ENCODE results near the gene GID8.
A peak's percentile ranks its signal among the peaks of the same experiment; 100 is the strongest.

The GID8 gene

DNA sequence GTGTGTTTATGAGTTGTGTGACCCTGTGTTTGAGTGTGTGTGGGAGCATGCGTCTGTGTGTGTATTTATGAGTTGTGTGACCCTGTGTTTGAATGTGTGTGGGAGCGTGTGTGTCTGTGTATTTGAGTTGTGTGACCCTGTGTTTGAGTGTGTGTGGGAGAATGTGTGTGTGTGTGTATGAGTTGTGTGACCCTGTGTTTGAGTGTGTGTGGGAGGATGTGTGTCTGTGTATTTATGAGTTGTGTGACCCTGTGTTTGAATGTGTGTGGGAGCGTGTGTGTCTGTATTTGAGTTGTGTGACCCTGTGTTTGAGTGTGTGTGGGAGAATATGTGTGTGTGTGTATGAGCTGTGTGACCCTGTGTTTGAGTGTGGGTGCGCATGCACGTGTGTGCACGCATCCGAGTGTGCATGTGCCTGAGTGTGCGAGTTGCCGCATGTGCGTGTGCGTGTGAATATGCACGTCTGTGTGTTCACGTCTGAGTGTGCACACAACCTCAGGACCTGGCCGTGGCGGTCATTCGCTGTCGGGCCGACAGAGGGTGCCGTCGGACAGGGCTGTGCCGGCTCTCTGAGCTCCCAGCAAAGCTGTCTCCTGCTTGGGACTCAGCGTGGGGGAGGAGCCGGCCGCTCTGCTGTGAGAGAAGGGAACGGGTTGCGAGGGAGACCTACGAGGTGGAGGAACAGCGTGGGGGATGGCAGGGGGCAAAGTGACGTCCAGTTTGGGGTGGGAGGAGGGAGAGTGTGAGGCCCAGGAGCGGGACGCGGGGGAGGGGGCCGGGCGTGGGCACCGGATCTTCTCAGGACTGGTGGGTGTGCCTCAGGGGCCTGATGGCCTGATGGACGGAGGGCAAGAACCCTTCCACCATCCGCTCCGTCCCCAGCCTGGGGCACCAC lies 34.2 kb downstream of the GID8 start:
- Mint-ChIP-seq H3K9me3 (no peaks in the 10 kb centered on the region), H3K27ac (no peak overlapping the region), H3K27me3 (peaks cover 59% of the 10 kb centered on the region), H3K4me1 (peaks cover 26% of the 10 kb centered on the region), H3K4me3 (peak overlapping the region; percentile 58 to 75)
- DNase-seq (peak; percentile 84 to 87), ATAC-seq (peak; percentile 91)

DNA sequence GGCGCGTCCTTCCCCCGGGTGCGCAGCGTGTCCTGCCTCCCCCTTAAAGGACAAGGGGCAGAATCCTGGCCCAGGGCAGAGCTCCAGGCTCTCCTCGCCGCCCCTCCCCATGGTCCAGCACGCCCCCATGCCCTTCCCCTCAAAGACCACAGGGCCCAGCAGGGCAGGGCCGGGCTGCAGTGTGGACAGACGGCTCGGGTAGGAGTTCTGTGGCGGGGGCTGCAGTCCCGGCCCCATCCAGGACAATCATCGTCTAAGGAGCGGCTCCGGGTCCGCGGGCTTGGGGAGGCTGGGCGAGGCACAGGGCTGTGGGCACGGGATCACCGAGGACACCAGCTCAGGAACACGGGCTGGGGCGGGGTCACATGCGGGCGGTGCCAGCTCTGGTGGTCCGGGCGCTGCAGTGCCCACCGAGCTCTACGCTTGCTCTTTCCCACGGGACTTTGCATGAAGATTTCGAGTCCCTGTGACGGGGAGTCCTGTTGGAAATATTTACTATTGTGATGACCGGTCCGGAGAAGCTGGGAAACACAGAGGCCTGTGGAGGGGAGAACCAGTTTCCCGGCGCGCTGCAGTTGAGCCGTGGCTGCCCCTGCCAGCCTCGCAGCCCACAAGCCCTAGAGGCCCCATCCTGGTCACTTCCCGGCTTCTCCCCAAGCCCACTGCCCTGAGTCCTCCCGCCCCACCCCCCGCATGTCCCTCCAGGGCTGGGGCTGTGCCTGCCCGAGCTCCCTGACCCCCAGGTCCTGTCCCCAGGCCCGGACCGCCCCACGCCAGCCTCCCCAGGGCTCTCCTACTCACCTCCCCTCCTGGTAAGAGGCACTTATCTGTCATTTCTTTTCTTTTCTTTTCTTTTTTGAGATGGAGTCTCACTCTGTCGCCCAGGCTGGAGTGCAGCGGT lies 35.1 kb downstream of the GID8 start:
- no peak overlapping the region for H3K27ac Mint-ChIP-seq
- no peaks in the 10 kb centered on the region for H3K9me3 Mint-ChIP-seq
- H3K4me1 Mint-ChIP-seq: peaks cover 35% of the 10 kb centered on the region
- ATAC-seq (no peak), DNase-seq (no peak)
- peak overlapping the region; percentile 58 to 75 for H3K4me3 Mint-ChIP-seq
- peaks cover 68% of the 10 kb centered on the region for H3K27me3 Mint-ChIP-seq

GRCh38 chr20:62975251-62975760 lies 37.4 kb downstream of the GID8 start:
- peaks cover 52% of the 10 kb centered on the region for H3K4me1 Mint-ChIP-seq
- no peak for ATAC-seq

DNA sequence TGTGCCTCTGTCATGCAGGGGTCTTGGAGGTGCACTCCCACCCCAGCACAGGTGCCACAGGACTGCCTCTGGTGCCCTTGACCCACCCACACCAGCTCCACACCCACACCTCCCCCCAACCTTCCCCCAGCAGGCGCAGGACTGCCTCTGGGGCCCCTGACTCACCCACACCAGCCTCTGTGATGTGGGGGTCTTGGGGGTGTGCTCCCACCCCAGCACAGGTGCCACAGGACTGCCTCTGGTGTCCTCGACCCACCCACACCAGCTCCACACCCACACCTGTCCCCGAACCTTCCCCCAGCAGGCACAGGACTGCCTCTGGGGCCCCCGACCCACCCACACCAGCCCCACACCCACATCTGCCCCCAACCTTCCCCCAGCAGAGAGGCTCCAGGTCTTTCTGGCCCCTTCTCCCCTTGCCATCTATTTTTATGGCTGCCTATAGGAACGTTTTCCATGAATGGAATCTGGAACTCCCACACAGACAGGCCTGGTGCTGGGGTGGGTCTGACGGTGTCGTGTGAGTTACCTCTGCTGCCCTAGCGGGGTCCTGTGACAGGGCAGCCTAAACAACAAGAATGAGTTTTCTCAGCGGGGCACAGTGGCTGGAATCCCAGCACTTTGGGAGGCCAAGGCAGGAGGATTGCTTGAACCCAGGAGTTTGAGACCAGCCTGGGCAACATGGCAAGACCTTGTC lies 38.0 kb downstream of the GID8 start:
- Mint-ChIP-seq H3K4me1 (peaks cover 58% of the 10 kb centered on the region), H3K27ac (no peak overlapping the region), H3K9me3 (no peaks in the 10 kb centered on the region), H3K4me3 (no peak overlapping the region), H3K27me3 (peaks cover 96% of the 10 kb centered on the region)
- ATAC-seq (no peak), DNase-seq (no peak)

More at GRCh38 chr20:62975251-62975760, 37.4 kb downstream of the GID8 start:
- H3K9me3 Mint-ChIP-seq: no peaks in the 10 kb centered on the region
- DNase-seq: no peak
- no peak overlapping the region for H3K4me3 Mint-ChIP-seq
- no peak overlapping the region for H3K27ac Mint-ChIP-seq
- peaks cover 90% of the 10 kb centered on the region for H3K27me3 Mint-ChIP-seq

DNA sequence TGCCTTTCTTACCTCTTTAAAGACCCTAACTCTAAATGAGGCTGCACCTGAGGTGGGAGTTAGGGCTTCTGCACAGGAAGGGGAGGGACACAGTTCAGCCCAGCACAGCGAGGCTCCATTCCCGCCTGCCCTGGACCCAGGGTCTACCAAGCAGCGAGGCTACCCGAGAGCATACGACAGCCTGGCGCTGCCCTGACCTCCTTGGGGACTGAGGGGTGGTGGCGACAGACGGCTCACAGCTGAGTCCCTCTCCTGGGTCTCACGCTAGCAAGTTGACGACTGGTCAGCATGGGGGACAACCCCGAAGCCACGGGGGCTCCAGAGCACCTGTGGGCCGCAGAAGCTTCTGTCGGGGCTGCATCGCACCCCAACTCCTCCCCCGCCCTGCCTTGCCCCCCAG lies 38.9 kb downstream of the GID8 start:
- H3K27ac Mint-ChIP-seq: no peak overlapping the region
- ATAC-seq: no peak
- no peak for DNase-seq
- H3K27me3 Mint-ChIP-seq: peaks cover 96% of the 10 kb centered on the region
- H3K4me1 Mint-ChIP-seq: peaks cover 60% of the 10 kb centered on the region
- H3K9me3 Mint-ChIP-seq: no peaks in the 10 kb centered on the region
- H3K4me3 Mint-ChIP-seq: no peak overlapping the region

DNA sequence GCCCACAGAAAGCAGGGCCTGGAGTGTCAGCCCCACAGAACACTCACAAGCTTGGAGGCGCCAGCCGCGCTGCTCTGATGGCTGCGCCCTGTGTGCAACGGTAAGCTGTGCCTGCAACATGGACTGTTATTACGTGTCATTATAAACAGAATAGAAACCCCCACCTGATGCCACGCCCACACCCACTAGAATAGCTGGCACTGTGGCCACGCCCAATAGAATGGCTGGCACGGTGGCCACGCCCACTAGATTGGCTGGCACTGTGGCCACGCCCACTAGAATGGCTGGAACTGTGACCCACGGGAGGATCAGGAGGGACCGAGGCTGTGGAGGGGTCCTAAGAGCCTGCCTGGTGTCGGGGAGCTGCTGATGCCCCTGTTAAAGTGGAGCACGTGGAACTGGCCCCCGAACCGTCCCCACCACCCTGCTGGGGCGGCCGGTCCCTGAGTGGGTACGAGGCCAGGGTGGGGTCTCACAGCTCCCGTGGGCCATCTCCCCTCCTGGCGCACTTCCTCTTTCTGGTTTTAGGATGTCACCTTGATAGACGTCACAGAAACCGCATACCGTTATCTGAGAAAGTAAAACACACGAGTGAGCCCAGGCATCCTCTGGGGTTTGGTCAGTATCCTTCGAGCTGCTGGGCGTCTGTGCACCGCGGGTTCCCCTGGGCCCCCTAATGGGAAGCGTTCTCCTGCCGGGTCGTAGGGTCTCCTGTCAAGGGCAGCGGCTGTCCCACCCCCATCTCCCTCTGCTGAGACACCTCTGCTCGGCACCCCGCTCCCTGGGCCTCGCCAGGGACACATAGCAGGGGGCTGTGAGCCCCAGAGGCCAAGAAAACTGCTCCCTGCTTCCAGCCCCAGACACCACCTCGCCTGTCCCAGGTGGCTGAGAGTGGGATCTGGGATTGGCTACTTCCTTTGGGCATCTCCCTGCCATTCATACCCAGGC lies 39.9 kb downstream of the GID8 start:
- Mint-ChIP-seq H3K4me3 (peak overlapping the region; percentile 70 to 78), H3K4me1 (peaks cover 59% of the 10 kb centered on the region), H3K27ac (peak overlapping the region in 1 of 2 donors; percentile 25), H3K27me3 (peaks cover 94% of the 10 kb centered on the region), H3K9me3 (no peaks in the 10 kb centered on the region)
- DNase-seq: peak; percentile 66 to 85
- ATAC-seq: peak; percentile 87

DNA sequence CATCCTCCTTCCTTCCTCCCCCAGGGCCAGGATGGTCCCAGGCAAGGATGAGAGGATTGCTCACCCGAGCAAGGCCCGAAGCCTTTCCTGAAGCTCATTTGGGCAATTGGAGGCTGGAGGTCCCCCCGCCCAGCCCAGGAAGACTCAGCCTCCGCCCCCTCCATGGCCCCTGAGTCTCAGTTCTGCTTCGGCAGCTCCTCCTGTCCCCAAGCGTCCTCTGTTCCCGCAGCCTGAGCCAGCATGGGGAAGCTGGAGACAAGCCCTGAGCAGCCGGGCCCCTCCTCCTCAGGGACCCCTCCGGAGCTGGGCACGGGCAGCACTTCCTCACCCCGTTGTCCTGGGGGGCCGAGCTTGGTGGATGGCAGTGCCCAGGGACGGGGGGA lies 40.6 kb downstream of the GID8 start:
- peaks cover 52% of the 10 kb centered on the region for H3K4me1 Mint-ChIP-seq
- H3K9me3 Mint-ChIP-seq: no peaks in the 10 kb centered on the region
- no peak for ATAC-seq
- peak overlapping the region; percentile 70 to 78 for H3K4me3 Mint-ChIP-seq
- peak overlapping the region in 1 of 2 donors; percentile 25 for H3K27ac Mint-ChIP-seq
- no peak for DNase-seq
- H3K27me3 Mint-ChIP-seq: peaks cover 94% of the 10 kb centered on the region

DNA sequence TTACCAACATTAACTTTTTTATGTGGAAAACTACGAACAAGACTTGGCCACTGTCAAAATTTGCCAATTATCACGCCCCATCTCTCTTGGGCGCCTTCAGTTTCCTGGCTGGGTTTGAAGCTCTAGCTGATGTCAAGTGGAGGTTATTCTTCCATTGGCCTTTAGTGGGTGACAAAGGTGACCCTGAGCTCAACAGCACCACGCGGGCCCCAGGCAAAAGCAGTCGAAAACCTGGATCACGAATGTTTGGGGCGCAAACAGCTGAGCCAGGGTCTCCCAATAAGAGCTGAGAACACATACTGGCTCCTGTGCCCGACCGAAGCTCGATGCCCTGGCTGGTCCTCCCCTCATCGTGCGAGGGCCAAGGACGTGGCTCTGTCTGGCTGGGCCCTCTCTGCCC lies 41.4 kb downstream of the GID8 start:
- H3K27me3 Mint-ChIP-seq: peaks cover 94% of the 10 kb centered on the region
- DNase-seq (no peak), ATAC-seq (no peak)
- no peaks in the 10 kb centered on the region for H3K9me3 Mint-ChIP-seq
- no peak overlapping the region for H3K4me3 Mint-ChIP-seq
- H3K4me1 Mint-ChIP-seq: peaks cover 51% of the 10 kb centered on the region
- H3K27ac Mint-ChIP-seq: no peak overlapping the region

DNA sequence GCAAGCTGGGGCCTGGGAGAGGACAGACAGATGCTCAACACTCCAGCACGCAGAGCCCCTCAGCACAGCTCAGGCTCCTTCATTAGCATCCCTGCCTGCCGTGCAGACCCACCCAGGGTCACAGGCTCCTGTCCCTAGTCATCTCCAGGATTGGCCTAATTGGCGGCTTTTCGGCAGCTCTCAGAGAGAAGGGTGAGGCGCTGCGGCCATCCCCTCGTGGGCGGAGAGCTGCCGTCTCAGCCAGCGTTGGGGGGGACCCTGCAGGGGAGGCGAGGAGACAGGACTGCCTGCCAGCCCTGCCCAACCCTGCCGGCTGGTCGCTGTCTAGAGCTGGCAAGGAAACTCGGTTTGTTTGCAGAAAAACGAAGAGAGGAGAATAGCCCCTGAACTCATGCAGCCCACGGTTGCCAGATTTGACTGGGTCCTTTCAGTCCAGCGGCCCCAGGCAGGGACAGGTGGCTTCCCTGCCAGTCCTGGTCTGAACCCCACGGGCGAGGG lies 42.0 kb downstream of the GID8 start:
- Mint-ChIP-seq H3K9me3 (no peaks in the 10 kb centered on the region), H3K4me3 (peak overlapping the region in 1 of 2 donors; percentile 26), H3K4me1 (peaks cover 51% of the 10 kb centered on the region), H3K27ac (no peak overlapping the region), H3K27me3 (peaks cover 94% of the 10 kb centered on the region)
- no peak for ATAC-seq
- DNase-seq: no peak

GRCh38 chr20:62980380-62980960 lies 42.5 kb downstream of the GID8 start:
- peak overlapping the region in 1 of 2 donors; percentile 4 for H3K4me3 Mint-ChIP-seq
- DNase-seq (no peak), ATAC-seq (no peak)
- H3K27ac Mint-ChIP-seq: no peak overlapping the region
- peaks cover 93% of the 10 kb centered on the region for H3K27me3 Mint-ChIP-seq
- H3K9me3 Mint-ChIP-seq: no peaks in the 10 kb centered on the region
- H3K4me1 Mint-ChIP-seq: peaks cover 51% of the 10 kb centered on the region

GRCh38 chr20:62980970-62981369 lies 43.0 kb downstream of the GID8 start:
- H3K27ac Mint-ChIP-seq: no peak overlapping the region
- peak overlapping the region in 1 of 2 donors; percentile 39 for H3K4me3 Mint-ChIP-seq
- H3K9me3 Mint-ChIP-seq: no peaks in the 10 kb centered on the region
- ATAC-seq: peak; percentile 1
- H3K4me1 Mint-ChIP-seq: peaks cover 51% of the 10 kb centered on the region
- peaks cover 89% of the 10 kb centered on the region for H3K27me3 Mint-ChIP-seq
- DNase-seq: no peak

DNA sequence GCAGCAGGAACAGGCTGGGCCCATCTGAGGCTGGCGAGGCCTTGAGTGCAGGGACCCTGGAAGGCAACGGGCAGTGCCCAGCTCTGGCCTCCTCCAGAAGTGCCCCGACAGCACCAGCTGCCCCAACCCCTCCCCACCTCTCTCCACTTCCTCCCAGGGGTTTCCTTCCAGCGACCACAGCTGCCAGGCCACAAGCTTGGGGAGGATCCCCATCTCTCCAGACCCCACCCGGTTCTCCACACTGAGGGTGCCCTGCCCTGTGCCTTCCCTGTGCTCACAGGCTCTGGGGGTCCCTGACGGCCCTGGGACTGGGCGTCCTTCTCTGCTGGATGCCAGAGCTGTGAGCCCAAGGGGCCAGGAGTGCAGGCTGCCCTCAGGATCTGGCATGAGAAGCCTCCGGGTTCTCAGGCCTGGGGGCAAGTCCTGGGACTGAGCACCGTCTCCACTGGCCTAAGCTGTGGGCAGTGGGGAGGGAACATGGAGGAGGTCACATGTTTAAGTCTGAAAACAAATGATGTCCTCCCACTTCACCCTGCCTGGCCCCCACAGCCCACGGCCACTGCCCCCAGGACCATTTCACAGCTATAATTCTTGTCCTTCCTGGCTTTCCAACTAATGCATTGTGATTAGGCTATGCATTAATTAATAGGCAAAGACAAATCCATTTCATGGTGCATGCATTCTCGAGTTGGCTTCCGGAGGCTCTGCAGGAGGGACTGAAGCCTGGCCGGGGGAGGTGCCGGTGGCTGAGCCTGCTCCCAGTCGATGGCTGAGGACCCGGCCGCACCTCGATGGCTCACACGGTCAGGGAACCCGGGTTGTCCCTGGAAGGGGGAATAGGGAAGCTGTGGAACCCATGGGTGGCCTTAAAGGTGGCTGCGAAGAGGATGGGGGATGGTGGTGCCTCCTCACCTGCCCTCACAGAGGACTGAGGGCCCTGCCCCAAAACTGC lies 44.5 kb downstream of the GID8 start:
- Mint-ChIP-seq H3K4me1 (peaks cover 48% of the 10 kb centered on the region), H3K27ac (no peak overlapping the region), H3K4me3 (no peak overlapping the region), H3K9me3 (no peaks in the 10 kb centered on the region), H3K27me3 (peaks cover 74% of the 10 kb centered on the region)
- ATAC-seq (no peak), DNase-seq (no peak)

DNA sequence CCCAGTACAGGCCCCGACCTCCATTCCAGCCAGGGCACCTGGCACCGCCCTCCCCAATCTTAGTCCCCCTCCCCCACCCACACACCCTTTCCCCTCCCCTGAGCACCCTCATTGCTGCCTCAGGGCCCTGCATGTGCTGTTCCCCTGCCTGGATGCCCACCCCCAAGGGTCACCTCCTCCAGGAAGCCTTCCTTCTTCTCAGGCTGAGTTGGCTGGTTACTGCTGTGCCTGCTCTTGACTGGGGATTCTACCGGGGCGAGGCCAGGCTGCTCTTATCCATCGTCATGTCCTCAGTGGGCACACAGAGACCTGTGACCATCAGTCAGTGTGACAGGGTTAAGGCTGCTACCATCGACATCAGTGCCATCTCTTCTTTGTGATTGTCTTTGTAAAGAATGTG lies 45.3 kb downstream of the GID8 start:
- H3K27ac Mint-ChIP-seq: no peak overlapping the region
- ATAC-seq: no peak
- peaks cover 66% of the 10 kb centered on the region for H3K27me3 Mint-ChIP-seq
- no peaks in the 10 kb centered on the region for H3K9me3 Mint-ChIP-seq
- peaks cover 40% of the 10 kb centered on the region for H3K4me1 Mint-ChIP-seq
- DNase-seq: no peak
- H3K4me3 Mint-ChIP-seq: no peak overlapping the region
